NOMO-1 treated with DMSO at 0.1 percent for 48 hours (cell line): ENCODE data around the gene GLG1.
A peak's percentile ranks its signal among the peaks of the same experiment; 100 is the strongest.
"Not testable (repeated sequence)": the region's sequence is repeated elsewhere in the genome, so short reads cannot be mapped to it uniquely, and the experiment has no call there.

ENCODE experiments used
- DNase-seq: peaks from one replicate; lab custom pipeline; 2025; ENCODE audit not compliant: unreplicated experiment; lab: John Stamatoyannopoulos, UW

Gene GLG1

GRCh38 chr16:74450967-74451760 lies 155.8 kb downstream of the GLG1 start:
- no peak for DNase-seq

- no peak for DNase-seq
Measured at GRCh38 chr16:74450236-74450635, 156.7 kb downstream of the GLG1 start.

- no peak for DNase-seq
Measured at GRCh38 chr16:74449470-74449869, 157.4 kb downstream of the GLG1 start.

DNA sequence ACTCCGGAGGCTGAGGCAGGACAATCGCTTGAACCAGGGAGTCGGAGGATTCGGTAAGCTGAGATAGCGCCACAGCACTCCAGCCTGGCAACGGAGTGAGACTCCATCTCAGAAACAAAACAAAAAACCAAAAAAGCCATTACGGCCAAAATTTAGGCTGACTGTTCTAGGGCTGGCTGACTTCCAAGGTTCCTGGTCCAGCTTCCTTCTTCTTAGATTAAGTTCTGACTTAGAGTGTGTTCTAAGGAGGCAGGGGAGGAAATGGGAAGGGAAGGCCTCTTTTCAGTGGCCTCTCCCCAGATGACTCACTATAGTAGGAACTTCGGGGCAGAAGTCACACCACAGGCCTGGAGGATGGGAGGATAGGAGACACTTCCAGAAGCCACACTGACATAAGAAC lies 157.9 kb downstream of the GLG1 start:
- no peak for DNase-seq

DNA sequence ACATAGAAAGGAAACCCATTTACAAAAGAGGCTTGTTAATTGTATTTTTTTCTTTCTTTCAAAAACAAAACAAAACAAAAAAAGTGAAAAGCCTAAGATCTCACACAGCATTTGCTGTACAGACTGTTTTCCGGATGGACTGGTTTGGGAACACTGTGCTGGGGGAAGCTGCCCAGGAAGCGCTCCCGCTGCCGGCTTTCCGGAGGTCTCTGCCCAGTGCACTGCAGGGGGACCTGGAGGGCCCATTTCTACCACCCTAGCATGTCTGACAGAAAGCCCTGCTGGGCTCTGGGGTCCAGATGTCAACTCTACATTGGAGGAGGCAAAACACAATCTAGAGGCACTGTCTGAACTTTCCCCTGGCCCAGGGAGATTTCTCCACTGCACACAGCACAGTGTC lies 159.3 kb downstream of the GLG1 start:
- no peak for DNase-seq

GRCh38 chr16:74446866-74447265 lies 160.0 kb downstream of the GLG1 start:
- no peak for DNase-seq

DNA sequence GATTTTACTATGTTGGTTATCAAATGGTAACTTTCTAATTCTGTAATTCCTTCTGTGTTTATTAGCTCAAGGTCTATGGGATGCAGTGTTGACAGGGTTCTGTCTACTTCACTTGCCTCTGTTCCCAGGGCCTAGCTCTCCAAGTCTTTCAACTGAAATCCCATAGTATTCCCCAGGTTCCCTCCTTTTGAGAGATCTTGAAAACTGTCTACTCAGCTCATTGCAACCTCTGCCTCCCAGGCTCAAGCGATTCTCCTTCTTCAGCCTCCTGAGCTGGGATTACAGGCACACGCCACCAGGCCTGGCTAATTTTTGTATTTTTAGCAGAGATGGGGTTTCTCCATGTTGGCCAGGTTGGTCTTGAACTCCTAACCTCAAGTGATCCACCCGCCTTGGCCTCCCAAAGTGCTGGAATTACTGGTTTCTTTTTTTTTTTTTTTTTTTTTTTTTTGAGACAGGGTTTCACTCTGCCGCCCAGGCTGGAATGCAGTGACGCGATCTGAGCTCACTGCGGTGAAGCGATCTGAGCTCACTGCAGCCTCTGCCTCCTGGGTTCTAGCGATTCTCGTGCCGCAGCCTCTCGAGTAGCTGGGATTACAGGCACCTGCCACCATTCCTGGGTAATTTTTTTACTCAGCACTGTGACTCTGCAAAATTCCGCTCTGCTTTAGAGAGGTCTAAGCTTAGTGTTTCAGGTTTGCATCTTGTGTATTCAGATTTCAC lies 163.1 kb downstream of the GLG1 start:
- DNase-seq = not testable (repeated sequence)

DNA sequence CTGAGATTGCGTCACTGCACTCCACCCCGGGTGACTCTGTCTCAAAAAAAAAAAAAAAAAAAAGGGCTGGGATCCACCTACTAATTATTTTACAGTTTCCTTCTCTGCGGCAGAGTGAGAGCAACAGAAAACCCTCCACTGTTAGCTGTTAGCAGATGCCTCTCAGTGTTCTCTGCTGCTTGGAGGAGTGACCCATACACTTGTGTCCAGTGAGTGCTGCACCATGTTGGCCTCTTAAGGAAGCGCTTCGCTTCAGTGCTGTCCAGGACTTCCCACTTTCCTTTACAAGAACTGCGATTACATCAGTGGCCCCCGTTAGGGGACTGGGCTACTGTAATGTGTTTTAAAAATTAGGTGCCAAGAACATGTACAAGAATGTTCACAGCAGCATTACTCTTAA lies 167.2 kb downstream of the GLG1 start:
- DNase-seq = no peak

DNA sequence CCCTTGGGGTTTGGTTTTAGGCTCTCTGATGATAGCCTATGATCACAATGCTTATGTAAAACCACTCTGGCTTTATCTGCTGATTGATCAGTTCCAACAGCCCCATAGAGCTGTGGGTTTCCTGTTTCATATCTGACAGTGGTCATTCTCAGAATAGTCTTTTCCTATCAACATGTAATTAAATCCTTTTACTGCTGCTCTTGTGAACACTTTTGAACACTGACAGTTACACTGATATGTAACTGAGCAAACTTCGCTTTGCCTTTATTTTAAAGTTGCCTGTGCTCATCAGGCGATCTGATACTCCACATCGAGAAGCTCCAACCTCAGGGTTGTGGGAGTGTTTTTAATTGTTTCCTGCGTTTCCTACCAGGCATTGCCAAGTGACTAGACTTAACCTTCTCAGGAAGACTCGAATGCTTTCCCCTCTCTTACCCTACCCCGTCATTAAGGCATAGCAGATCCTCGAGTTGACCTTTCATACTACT lies 168.4 kb downstream of the GLG1 start:
- no peak for DNase-seq

DNA sequence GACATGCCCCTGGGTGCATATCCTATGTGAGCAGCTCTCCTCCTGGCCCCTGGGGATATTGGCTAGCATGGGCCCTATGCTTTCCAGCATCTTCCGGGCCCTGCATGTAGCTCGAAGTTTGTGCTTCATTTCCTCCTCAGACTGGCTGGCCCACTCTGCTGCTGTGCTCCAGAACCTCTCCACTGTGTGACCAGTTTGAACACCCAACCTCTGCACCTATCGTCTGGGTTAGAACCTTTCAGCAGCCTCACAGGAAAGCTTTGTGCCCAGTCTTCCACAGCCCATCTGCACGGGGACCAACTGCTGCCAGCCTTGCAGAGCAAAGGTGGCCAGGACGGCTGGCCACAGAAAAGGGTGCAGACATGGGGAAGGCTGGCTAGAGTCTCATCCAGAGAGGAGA lies 175.4 kb downstream of the GLG1 start:
- no peak for DNase-seq

- DNase-seq = peak; percentile 51
Measured at GRCh38 chr16:74430036-74430712, 176.7 kb downstream of the GLG1 start.

- not testable (repeated sequence) for DNase-seq
Measured at GRCh38 chr16:74428493-74428892, 178.4 kb downstream of the GLG1 start.

- not testable (repeated sequence) for DNase-seq
Measured at GRCh38 chr16:74425751-74426150, 181.2 kb downstream of the GLG1 start.

- not testable (repeated sequence) for DNase-seq
Measured at GRCh38 chr16:74423721-74424120, 183.2 kb downstream of the GLG1 start.

- not testable (repeated sequence) for DNase-seq
Measured at GRCh38 chr16:74422086-74422485, 184.8 kb downstream of the GLG1 start.

DNA sequence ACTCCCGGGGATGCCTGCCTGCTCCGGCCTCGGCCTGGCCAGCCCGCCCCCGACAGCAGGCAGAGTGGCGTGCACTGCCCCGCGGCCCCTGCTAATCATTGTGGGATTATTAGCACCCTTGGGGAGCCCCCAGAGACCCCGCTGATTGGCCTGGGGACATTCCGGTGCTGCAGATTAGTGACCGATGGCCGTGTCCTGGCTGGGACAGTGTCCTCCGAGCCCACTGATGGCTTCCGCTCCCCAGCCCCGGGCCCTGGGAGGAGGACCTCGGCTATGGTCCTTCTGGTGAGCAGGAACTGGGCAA lies 185.5 kb downstream of the GLG1 start:
- not testable (repeated sequence) for DNase-seq

GRCh38 chr16:74420612-74421481 lies 186.1 kb downstream of the GLG1 start, which contains the start of gene CLEC18B:
Gene CLEC18B, minus strand, starts transcription at chr16:74421478. Its CDS starts 208 bp downstream, at chr16:74421270.
- not testable (repeated sequence) for DNase-seq

GRCh38 chr16:74419811-74420210 lies 187.1 kb downstream of the GLG1 start:
- DNase-seq = not testable (repeated sequence)

GRCh38 chr16:74417897-74418296 lies 189.0 kb downstream of the GLG1 start:
- not testable (repeated sequence) for DNase-seq

GRCh38 chr16:74413920-74414319 lies 193.0 kb downstream of the GLG1 start:
- not testable (repeated sequence) for DNase-seq

DNA sequence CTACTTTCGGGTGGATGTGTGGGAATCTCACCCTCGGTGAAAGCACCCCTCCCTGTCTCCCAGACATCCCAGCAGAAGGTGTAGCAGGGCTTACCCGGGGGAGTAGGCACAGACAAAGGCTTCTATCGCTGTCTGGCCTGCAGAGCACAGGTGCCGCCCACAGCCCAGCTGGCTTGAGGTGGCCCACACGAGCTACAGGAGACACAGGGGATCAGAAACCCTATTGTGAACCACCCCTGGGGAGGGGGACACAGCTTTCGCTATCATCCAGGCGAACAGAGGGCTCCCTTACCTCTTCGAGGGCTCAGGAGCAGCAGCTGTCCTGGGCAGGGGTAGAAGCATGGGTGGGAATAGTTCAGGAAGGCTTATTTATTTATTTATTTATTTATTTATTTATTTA lies 193.4 kb downstream of the GLG1 start:
- DNase-seq = not testable (repeated sequence)
